Lung microvascular endothelial cell (primary cell): ENCODE measurements around the gene TSPAN5. TPM values are rescaled to one million over a fixed set of nuclear protein-coding genes. Genes with fewer than 3 reads are reported as not detected.

Experiments used
- DNase-seq, 2 donors: peaks; one replicate each; pipeline versions ENCODE4 v3.0.0 to v3.0.0-alpha.2; 2010; ENCODE audit warnings: low read depth in 2 of 2
- total RNA-seq: library from RNA; depleted of rRNA; stranded (reverse); fragments of >200 nt; gene quantifications from 2 replicates; pipeline ENCODE4 v1.2.1, GENCODE V29; 2014

Gene TSPAN5
- total RNA-seq, 1 donor from 2014 or later, result 83.9 TPM

DNA sequence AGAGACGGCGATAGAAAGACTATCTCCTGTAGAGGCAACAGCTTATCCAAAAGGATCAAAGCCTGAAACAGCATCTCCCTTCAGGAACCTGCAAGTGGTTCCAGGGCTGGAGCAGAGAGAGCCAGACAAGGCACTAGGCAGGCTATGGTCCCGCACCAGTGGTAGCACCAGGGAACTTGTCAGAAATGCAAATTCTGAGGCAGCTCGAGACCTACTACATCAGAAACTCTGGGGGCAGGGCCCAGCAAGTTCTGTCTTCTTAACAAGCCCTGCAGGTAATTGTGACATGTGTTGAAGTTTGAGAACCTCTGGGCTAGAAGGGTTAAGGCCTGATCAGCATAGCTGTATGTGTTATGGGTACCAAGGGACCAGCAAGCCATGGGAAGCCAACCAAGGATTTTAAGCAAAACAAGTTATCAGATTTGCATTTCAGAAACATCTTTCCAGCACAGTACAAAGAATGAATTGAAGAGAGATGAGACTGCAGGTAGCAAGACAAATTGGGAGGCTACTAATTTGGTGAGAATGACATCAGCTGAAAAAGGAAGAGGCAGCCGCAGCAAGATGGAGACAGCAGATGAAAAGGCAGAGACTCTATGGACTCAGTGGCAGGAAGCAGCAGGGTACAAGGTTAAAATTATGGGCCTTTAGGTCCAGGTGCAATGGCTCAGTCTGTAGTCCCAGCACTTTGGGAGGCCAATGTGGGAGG, 139.7 kb downstream of the TSPAN5 start:
- no peak for DNase-seq

DNA sequence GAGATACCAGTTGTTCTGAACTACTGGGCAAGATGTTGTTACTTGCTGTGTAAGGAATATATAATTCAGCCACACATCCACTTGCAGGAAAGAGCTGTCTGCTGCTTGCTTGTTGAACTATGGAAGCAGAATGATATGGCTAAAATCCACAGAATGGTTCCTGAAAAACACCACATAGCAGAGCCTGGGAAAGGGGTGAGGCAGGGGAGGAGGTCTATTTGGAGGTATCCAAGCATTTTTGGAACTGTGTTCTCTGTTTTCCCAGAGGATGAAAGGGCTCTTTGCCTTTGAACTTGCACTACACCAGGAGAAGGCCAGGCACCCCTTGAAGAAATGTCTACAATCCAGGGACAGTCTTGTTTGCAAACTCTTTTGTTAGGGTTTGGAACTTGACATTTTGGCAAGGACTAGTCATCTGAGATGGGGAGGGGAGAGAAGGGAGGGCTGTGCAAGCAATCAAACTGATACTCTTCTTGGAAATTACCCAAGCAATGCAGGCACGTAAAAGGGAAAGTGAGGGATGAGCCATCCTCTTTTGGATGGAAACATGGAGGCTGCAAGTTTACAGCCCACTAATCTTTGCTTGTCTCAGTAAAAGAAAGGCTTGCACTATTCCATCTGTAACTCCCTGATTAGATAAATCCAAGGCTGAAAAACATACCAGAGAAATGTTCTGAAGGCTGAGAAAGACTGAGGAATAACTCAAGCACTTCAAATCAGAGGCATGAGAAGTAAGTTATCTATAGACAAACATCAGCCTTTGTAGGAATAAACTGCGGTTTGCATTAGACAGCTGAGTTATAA, 141.0 kb downstream of the TSPAN5 start:
- no peak for DNase-seq

DNA sequence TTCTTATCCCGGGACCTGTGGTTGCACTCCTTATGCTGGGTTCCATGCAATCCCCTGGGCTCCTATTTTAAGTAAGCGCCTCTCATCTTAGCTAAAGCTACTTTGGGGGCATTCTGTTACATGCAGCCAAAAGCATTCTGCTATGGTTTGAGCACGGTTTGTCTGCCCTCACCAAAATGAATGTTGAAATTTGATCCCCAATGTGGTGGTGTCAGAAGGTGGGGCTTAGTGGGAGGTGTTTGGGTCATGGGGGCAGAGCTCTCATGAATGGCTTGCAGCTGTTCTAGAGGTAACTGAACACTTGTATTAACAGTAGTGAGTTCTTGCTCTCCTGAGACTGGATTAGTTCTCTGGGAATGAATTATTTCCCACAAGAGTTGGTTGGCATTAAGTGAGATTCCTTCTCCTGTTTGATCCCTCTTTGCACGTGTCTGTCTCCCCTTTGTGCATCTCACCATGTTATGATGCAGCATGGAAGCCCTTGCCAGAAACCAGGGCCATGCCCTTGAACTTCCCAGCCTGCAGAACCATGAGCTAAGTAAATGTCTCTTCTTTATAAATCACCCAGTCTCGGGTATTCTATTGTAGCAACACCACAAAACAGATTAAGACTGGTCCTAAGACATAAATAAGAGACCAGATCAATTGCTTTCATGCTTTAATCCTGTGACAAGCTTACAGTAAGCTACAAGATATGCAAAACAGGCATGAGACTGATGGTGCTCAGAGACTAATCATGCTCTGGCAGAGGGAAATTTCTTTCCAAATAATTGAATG, 141.8 kb downstream of the TSPAN5 start:
- no peak for DNase-seq

DNA sequence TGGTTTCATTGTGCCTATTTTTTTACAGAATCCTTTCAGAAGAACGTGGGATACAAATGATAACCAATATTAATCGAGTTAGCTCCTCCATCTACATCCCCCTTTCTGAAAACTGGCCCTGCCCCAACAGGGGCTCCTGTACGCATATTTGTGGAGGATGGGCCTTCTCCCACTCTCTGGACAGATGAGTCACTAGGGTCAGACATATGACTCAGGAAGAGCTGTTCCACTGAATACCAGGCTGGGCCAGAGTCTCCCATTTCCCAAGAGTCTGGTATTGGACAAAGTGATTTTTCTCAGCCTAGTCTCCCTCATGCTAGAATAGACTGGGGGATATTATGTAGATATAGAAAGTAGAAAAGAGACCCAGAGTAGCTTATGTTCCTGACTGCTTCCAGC, 142.4 kb downstream of the TSPAN5 start:
- DNase-seq, result peak; percentile 65 to 83

DNA sequence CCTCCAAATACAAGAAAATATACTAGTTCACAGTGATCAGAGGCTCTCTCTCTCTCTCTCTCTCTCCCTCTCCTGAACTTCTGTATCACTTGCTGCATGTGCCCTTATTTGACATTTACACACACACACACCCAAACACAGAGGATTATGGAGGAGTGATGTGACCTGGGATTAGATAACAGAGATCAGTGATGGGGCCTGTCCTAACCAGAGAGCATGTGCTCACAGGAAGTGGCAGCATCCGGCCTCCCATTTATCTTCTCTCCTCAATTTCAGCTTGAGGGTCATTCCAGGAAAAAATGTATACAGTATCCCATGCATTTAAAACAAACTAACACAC, 143.0 kb downstream of the TSPAN5 start:
- peak; percentile 36 to 42 for DNase-seq

DNA sequence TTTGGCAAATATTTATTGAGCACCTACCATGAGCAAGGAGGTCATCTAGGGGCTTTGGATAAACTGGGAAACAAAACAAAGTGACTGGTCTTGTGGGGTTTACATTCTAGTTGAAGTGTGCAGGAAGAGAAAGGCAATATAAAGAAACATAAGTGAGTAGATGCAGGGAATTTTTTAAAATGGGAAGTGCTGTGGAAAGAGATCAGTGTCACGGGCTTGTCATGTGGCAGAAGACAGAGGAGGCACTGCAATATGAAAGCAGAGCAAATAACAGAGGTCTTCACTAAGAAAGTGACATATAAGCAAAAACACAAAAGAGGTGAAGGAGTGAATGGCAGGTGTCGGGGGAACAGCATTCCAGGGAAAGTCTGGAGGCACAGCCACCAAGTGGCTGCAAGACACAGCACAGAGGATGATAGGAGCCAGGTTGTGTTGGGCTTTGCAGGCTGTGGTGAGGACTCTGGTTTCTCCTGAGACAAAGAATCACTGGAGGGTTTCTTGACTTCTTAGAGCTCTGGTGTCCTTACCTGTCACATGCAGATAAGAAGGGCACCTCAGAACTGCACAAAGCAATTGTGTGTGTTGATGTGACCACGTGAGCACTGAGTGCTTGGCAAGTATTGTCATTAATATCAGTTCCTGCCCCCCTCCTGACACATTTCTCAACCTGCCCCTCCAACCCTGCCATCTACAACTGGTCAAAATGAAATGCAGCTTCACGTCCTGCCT, 143.5 kb downstream of the TSPAN5 start:
- peak in 1 of 2 donors; percentile 22 for DNase-seq

DNA sequence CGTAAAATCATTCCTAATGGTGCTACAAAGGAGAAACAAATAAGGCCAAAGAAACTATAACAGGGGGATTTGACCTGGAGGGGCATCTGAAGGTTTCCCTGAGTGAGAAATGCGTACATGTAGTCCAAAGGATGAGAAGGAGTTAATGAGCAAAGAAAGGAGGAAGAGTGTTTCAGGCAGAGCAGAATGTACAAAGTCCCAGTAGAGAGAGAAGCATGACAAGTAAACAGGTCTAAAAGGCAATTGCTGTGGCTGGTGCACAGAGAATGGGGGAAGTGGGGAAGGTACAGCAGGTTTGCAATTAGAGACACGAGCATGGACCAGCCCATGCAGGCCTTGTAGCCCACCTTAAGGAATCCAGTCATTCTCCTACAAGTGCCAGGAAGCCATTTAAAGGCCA, 145.5 kb downstream of the TSPAN5 start:
- no peak for DNase-seq

DNA sequence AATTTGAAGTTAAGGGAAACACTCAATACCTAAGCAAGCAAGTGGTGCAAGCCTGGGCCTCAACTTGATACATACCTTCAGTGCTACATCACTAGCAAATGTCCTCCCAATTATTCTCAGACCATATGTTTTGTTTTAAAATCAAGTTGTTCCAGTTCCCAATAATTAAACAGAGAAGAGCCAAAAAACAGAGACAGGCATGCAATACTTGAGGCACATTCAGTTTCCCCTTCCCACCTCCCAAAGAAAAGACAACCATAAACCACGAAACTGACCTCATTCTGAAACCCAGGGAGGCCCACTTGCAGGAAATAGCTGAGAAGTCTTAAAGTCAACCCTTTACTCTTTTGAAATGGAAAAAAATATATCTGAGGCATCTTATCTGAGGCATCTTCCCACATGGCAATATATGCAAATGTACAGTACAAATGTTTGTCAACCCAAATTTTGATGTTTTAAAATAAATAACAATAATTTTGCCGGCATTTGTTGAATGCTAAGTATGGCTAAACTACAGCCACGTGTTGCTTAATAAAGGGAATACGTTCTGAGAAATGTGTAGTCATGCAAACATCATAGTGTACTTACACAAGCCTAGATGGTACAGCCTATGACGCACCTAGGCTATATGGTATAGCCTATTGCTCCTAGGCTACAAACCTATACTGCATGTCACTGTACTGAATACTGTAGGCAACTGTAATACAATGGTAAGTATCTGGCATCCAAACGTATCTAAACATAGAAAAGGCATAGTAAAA, 147.5 kb downstream of the TSPAN5 start:
- no peak for DNase-seq

DNA sequence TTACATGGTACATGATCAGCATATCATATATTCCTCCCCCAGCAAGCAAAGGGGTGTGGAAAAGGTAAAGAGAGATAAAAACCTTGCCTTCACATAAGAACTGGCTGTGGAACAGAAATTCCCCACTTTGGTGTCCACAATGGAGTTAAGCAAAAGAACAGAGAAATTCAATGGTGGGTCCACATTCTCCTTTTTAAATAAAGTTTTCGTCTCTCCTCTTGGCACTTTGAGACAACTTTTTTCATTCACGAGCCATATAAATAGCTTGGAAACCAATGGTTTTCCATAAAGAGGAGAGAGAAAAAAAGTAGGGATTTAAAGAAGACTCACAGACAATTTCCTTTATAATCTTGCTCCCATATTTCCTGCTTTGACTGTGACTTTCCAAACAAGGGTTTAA, 148.1 kb downstream of the TSPAN5 start:
- DNase-seq, result no peak

DNA sequence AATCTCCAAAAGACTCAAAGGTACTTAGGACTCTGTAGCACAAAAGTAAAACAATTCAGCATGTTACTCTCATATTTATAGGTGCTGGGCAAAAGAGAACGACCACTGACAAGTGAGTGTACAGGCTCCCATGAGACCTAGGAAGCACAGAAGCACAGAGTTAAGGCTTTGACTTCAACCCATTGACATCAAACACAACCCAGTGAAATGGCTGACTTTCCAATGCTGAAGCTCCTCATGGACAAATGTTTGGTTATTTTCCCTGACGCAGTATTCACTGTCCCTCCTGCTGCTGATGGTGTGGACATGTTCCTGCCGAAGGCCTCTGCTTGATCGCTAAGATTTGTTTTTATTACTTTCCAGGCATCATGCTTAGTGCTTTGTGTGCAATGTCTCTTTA, 148.7 kb downstream of the TSPAN5 start:
- no peak for DNase-seq

DNA sequence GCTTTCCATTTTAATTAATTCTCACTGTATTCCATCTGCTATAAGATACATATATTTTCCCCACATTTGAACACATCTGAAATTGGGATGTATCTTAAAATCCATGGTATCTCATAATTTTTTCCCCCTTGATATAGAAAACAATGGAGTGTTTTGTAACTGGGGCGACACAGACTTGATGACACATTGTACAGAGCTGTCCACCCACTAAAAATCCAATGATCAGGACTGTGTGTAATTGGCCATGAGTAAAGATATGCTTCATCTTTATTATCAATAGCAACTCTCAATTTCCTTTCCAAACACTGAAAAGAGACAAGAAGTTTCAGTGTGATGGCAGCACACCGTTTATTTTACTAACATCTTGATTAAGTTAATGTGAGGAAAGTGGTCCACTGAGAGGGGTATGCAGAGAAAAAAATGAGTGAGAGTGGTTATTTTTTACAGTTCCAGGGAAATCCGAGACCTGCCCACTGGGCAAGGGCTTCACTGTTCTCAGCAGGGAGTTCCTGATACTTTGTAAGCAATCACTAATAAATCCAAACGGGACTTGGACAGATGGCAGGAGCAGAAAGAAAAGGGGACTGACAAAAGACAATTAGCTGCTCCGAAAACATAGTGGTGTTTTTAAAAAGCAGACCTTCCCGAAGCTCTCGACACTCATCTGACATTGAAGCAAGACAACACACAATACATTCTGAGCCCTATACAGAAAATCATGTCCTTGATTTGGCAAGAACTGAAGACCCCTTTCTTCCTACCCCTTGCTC, 149.4 kb downstream of the TSPAN5 start:
- peak in 1 of 2 donors; percentile 27 for DNase-seq

DNA sequence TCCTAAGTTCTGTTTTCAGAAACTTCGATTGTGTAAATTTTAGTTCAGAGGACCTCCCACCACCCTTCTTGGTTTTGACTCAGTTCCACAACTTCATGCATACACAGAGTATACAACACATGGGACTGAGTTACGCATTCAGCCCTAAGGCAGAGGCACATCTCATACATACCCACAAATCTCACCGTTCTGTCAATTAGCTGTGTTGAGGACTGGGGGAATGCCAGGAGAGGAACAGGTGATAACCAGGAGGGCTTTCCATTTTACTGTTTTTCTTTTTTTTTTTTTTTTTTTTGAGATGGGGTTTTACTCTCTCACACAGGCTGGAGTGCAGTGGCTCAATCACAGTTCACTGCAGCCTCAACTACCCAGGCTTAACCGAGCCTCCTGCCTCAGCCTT, 150.2 kb downstream of the TSPAN5 start:
- DNase-seq, result no peak

DNA sequence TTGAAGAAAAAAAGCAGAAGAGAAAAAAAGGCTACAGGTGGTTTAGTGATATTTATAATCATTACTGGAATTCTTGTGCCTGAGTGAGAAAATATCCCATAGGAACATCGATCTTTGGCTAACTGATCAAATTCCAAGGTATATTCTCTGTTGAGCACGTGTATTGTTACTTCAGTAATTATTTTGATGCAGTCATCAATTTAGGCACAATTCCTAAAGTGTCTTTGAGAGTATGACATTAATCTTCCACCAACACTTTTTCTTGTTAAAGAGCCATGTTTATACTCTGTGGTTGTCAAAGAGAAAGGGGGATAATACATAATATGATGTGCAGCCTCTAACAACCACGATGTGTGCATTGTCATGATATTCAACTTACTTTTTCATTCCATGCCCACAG, 151.1 kb downstream of the TSPAN5 start:
- no peak for DNase-seq

DNA sequence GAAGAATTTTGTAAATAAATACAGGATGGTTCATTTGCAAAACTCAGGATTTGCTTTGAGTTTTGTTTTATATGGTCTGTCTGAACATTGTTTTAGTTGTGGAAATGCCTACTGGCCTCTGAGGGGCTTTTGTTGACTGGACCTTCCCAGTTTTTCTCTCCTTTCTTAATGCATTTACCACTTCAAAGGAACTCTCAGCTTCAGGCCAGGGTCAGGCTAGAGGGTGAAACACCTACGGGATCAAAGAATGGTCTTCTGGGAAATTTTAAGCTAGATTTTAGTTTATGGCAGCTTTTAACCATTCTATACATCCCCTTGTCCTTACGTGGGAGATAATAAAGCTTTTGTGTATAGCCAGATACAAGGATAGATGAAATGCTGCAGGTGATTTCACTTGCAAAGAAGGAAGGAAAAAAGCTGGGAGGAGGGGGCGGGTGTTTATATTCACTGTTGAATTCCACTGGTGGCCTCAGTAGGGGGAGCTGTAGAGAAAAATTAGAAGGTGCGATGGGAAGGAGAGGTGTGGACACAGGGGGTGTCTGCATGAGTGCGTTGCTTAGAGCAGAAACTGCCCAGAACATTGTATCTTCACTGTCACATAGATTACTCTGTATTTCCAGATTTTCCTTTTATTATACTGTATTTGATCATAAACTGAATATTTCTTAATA, 151.8 kb downstream of the TSPAN5 start:
- DNase-seq, result peak in 1 of 2 donors; percentile 33

DNA sequence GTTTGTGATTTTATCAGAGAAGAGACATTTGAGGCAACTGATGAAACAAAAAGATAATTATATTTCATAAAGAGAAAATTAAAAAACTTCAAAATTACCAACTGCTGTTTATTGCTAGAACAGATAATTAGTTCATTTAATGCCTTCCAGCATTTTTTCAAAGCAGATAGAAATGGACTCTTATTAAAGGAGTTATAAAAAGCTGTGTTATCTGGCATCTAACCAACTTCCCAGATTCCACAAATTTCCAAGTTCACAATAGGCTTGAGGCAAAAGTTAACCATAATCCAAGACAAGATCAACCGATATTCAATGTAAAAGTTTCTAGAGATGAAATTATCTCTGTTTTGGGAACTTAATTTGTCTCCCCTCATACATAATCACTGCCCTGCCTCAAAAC, 152.4 kb downstream of the TSPAN5 start:
- DNase-seq, result no peak

DNA sequence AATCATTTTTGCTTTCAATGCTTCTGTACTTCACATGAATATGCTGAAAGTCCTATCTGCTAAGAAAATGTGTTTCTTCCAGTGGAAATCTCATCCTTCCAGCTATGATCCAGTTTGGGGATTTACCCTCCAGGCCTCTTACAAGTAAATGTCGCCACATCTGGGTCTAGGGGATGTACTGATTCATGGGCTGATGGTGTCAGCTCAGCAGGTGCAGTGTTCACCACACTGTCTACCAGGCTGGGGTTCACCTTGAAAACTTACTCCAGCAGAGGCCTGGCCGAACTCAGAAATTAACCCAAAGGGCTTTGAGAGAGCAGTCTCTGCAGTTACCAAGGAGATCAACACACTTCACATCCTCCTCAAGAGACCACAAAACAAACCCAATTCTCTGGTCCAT, 154.3 kb downstream of the TSPAN5 start:
- no peak for DNase-seq

DNA sequence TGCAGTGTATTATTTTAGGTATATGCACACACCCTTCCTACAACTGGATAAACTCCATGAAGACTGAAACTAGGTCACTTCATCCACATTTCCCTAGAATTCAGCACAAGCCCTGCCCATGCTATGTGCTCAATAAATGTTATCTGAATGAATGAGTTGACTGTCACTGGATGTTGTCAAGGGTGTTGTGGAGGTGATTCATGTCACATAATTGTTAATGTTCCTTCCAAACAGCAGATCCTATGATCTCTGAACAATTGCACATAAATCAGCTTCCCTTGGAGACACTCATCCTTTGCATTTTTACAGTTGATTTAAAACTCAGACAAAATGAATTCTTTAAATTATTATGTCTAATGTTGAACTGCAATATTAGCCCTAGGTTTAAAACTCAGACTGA, 154.7 kb downstream of the TSPAN5 start:
- no peak for DNase-seq

DNA sequence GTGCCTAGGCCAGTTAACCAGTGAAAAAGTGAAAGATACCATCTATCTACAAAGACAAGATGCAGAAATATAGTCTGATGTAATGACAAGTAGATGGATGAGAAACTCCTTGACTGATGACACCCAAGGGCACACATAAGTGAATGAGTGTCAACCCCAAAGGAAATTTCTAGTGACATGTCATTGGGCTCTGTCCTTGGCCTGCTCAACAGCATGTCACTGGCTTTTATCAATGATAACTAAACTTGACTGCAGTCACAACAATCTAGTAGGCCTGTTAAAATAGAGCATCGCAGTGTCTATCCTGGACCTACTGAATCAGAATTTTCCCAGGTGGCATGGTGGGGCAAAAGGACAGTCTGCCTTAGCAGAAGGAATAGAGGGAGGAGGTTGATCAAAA, 155.8 kb downstream of the TSPAN5 start:
- no peak for DNase-seq

DNA sequence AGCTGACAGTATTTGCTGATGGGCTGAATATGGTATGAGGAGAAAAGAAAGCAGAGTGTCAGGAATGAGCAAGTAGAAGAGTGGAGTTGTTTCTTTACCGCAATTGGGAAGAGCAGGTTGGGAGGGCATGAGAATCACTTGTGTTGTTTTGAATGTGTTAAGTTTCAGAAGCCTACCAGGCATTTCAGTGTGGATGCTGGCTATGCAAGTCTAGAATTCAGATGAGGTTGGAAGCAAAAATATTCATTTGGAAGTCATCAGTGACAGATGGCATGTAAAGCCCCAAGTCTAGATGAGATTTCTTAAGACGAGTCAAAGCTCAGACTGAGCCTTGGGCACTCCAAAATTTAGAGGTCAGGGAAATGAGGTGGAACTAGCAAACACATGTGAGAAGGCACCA, 156.4 kb downstream of the TSPAN5 start:
- no peak for DNase-seq

DNA sequence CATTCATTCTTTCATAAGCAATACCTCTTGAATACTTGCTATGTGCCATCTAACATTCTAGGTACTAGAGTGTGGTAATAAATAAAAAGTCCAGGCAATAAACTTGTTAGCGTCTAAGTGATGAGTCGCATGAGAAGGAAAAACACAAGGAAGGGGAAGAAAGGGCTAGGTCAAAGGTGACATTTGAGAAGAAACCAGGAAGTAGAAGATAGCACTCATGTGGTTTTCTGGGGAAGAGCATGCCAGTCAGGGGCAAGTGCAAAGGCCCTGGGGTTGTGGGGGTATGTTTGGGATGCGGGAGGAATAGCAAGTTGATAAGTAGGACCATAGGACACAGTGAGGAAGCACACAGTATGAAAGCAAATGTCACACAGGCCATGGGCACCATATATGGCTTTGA, 157.0 kb downstream of the TSPAN5 start:
- DNase-seq, result no peak
